ENCODE measurements around the gene ASB8.
"Not testable (repeated sequence)": the region's sequence is repeated elsewhere in the genome, so short reads cannot be mapped to it uniquely, and the experiment has no call there.

The ASB8 gene

DNA sequence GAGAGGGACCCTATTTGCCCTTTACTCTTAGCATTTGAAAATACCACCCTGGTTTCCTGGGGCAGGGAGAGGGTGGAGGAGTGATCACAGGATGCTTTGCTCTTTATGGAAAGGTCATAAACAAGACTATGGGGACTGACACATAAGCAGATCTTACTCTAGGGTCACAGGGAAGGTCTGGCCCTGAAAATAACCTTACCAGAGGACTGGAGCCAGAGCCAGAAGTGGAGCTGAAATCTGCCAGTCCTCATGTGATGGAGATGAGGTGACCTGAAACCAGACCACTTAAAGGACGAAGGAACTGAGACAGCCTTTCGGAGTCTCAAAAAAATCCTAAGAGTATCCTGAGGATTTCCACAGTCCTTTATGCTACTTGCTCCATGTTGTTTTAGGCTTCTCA is 25.8 kb downstream of the ASB8 start:
- no peak for DNase-seq

DNA sequence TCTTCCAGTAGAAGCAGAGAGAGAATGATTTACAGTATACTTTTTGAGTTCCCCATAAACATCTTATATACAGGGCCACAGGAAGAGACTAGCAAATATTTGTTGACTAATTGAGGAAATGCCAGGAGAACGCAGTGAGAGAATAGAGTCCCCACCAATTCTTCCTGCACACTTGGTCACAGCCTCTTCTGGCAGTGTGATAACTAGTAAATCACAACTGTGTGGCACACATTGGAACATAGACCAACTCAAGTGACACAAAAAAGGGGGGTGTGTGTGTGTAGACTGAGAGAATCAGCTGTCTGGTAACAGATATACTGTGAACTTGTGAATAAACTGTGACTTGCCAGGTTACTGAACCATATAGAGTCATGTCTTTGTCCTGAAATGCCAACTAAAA is 27.9 kb downstream of the ASB8 start:
- no peak for DNase-seq

DNA sequence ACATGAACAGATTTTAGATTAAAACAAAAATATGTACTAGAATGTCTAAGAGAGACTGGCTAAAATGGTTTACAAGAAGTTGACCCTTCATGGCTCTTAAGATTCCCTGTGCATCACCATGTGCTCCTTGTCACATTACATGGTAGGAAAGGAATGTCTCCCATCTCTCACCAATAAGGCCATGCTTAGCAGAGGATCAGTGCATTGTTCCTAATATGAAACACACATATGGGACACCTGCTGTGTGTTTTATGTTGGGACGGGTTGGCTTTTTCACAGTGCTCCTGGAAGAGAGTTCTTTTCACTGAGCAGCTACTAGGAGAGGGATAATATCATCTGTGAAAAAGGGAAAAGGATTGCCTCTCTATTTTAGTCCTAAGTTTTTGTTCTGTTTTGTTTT is 28.5 kb downstream of the ASB8 start:
- DNase-seq = no peak

DNA sequence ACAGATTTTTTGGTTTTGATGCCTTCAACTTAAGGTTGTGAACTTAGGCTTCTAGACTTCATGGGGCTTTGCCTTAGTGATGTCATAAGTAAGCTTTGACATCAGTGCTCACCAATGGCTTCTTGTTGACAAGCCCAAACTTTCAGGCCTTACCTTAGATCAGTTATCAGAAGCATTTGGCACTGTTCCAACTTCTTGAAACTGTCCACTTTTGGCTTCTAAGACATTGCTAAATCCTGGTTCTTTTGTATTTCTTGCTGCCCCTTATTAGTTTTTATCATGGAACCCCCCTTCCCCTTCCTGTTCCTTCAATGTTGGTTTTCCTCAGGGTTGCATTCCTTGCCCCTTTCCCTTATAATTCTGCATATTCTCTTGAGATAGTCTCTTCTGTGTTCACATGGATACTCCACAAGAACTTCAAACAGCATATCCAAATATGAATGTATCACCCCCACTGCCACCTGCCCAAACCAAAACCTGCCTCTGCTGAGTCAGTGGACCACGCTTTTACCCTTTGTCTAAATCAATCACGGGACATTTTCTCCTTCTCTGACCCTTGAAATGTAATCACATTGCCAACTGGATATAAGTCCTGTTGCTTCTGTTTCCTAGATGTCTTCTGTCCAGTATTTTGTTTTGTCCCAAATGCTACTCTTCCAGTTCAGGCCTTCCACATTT is 30.2 kb downstream of the ASB8 start:
- DNase-seq = peak; percentile 22

DNA sequence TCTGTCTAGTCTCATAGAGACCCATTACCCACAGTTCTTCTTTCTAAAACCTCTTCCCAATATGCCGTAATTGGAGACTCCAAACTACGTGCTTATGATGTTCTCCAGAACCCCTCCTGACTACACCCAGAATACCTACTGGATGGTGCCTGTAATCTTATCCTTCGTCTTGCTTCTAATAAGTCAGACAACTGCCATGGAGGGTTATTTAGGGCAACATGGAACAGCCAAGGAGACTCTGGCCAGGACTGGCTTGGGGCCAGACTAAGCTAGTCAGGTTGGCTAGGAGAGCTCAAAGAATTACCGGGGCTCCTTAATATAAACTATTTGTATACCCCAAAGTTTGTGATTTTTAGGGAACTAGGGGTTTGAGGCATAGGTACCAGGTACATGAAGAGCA is 31.3 kb downstream of the ASB8 start:
- no peak for DNase-seq

DNA sequence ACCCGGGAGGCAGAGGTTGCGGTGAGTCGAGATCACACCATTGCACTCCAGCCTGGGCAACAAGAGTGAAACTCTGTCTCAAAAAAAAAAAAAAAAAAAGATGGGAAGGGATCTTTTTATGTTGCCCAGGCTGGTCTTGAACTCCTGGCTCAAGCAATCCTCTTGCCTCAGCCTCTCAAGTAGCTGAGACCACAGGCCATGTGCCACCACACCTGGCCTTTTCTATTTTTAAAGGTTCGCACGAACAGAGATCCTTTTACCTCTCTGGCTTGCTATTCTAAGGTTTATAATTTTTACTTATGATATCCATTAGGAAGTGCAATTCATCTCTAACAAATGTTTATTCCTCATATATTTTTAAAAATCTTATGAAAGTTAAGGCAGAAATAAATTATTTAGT is 31.8 kb downstream of the ASB8 start:
- DNase-seq = not testable (repeated sequence)

DNA sequence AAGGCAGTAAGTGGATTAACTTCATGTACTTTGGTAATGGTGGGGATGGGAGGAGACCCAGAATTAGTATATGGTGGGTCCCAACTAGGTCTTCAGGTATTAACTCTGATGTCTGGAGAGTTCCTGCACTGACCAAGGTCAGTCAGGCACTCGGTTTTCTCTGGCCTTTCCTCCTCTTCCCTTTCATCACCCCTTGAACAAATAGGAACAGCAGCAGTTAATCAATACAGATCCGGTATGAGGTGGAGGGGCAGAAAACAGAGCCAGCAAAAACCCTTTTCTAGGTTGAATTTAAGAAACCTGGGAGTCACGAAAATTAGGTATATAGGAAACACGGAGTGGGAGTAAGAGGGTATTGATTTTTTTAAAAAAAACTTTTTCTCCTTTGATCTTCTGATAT is 34.1 kb downstream of the ASB8 start:
- DNase-seq = no peak

DNA sequence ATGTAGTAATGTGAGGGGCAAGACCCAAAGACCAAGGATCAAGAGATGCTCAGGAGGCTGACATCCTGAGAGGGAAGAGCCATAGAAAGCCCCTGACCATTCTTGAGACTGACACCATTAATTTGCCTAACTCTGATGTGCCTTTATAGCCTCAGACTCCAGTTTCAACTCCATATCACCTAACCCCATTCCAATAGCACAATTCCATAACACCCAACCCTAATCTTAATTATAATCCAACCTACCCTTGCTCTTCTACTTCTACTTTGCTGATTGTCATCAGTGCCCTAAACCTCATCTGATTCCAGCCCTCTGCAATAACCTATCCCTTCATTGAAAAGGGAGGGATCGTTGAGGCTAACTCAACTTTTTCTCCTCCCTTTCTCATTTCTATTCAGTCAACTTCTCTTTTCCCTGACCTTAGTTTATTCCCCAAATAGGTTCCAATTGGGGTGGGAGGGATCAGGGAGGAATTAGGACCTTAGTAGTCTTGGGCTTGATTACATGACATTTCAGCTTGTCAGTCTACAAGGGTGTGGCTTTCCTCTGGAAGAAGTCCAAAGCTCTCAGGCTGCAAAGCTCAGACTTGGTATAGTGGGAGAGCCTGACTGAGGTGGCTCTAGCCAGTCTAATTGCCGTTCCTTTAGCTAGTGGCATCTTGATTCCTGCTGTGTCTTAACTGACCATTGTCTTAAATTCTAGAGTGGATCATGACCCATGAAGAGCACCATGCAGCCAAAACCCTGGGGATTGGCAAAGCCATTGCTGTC is 35.1 kb downstream of the ASB8 start:
- DNase-seq = no peak

DNA sequence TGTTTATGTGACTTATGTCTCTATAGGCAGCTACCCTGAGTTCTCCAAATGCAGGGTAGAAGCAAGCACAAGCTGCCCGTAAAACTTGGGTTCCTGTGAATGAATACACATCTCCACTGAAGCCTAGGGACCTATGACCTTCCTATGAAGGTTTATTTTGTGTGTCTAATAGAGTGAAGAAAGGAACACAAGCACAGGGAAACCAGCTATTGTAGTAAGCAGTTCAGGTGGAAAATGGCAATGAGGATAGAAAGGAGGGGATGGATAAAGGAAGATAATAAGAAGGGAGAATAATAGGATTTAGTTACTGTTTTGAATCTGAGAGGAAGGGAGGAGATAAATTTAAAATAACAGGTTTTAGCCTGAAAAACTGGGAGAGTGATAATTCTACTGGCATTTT is 35.8 kb downstream of the ASB8 start:
- DNase-seq = no peak

DNA sequence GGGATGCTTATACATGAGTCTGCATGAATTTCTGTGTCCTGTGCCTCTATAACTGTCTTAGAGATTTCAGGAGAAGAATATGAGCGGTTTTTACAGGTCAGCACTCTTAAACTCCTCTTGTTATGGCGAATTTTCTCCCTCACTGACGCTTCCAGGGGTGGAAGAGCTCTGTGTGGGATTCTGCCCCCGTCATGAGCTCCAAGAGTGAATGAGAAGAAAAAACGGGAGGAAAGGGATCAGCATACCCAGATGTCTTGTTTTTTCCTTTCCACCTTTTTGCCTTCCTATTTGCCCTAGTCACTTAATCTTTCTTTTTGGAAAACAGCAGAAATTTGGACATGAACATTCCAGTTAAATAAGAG is 37.5 kb downstream of the ASB8 start:
- no peak for DNase-seq

DNA sequence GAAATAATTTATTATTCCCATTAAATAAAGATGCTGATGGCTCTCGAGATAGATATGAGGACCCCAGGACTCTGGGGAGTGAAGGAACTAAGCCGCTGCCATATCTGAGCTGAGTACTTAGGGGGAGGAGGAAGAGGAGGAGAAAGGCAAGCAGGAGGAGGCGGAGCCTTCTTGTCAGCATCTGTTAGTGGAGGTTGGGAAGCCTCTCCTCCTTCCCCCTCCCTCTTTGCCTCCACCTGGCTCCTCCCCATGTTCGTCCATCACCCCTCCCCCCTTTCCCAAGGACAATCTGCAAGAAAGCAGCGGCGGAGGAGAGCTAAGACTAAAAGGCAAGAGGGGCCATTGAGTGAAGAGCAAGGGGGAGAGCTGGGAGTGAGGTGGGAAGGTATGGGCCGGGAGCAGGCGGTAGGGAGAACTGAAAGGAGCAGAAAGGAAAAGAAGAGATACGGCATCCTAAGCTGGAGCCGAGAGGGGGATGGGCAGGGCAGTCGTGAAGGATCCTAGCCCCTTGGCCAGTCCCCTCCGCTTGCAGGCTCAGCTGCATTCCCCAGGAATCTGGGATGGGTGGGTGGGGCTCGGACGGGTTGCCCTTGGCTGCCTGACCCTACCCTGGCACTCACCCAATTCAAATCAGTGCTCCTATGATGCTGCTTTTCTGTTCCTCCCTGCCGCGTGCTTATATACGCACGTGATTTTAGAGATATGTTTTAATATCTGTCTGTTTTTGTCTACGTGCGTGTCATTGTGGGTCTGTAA is 38.1 kb downstream of the ASB8 start, which contains the start of gene PFKM:
Gene PFKM (plus strand): TSS at position 287 of the 756 bp plus-strand sequence. CDS start 3,411 bp downstream, outside the sequence.
- DNase-seq = peak; percentile 95

DNA sequence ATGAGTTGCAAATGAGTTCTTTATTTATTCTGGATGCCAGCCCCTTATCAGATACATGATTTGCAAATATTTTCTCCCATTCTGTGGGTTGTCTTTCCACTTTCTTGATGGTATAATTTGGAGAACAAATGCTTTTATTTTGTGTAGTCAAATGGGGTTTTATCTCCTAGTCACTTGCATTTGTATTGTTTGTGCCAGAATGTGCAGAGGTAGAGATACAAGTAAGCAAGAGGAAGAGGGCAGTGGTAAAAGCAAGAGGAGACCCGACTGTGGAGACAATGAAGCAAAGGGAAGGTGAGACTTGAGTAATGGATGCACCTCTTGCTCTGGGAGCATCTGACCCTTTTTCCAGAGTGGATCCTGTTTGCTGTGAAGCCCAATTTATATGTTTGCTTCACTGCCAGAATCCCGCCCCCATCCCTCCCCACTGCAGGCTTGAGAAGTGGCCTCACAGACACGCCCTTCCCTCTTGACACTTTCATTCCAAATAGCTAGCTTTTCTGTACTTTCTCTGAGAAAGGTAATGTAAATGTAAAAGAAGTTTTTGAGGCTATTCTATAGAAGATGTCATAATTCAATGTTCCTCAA is 38.9 kb downstream of the ASB8 start:
- peak; percentile 50 for DNase-seq

DNA sequence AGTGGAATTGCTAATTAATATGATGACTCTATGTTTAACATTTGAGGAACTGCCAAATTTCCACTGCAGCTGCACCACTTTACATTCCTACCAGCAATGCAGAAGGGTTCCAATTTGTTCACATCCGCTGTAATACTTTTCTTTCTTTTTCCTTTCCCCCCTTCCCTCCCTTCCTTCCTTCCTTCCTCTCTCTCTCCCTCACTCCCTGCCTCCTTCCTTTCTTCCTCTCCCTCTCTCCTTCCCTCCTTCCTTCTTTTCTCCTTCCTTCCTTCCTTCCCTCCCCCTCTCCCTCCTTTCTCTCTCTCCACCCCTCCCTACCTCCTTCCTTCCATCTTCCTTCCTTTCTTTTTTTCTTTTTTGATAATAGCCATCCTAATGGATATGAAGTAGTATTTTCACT is 41.4 kb downstream of the ASB8 start:
- DNase-seq = no peak

DNA sequence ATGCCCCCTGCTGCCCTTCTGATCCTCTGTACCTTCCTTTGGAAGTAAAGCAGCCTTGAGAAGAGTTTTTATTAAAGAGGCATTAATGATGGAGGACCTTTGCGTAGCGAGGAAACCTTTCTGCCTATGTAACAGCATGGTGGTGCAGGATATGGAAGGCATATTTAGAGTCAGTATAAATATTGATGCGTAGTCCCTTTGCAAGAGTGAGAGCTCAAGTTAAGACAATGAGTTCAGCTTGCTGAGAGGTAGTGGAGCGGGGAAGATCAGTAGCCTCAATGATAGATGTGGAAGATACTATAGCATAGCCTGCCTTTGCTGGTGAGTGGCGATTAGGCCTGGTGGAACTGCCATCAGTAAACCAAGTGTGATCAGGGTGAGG is 46.0 kb downstream of the ASB8 start:
- not testable (repeated sequence) for DNase-seq

DNA sequence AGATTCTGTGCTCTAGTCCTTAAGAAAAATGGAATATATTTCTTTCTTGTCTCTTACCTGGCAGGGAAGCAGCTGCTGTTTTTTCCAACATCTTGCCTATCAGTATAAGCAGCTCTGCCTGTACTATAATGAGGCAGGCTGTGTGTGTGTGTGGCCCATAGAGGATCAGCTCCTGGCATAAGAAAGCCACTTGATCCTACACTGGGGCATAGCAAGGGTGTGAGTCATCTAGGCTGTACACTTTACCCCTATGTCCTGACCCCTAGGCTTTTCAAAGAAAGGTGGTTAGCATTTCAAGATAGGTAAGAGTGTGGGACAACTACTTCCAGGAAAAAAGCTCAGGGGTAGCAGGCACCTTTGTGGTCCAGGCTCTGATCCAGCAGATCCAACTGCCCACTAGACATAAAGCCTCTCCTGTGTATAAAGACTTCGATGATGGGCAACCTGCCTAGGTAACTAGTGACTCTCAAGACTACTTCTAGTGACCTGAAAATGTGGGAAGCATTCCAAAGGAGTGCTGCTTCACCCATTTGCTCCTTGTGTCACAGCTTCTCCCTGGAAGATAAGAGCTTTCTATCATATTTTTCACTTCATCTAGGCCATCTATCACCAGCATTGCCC is 46.5 kb downstream of the ASB8 start:
- peak; percentile 17 for DNase-seq

DNA sequence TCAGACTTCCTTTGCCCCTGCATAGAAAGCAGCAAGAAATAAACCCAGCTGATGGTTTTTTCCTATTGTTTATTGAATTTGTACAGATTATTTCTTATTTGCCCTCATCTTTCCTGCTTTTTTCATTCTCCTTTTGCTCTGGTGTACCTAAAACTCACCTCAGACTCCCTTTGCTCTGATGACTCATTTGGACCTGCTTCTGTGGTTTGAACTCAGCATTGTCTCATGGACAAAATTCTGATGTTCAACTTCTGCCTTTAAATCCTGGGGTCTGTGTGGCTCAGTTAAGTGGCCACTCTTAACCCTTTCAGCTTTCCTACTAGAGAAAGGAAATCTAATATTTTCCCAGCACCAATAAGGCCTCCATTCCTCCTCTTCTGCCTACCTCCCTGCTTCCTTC is 47.9 kb downstream of the ASB8 start:
- no peak for DNase-seq

DNA sequence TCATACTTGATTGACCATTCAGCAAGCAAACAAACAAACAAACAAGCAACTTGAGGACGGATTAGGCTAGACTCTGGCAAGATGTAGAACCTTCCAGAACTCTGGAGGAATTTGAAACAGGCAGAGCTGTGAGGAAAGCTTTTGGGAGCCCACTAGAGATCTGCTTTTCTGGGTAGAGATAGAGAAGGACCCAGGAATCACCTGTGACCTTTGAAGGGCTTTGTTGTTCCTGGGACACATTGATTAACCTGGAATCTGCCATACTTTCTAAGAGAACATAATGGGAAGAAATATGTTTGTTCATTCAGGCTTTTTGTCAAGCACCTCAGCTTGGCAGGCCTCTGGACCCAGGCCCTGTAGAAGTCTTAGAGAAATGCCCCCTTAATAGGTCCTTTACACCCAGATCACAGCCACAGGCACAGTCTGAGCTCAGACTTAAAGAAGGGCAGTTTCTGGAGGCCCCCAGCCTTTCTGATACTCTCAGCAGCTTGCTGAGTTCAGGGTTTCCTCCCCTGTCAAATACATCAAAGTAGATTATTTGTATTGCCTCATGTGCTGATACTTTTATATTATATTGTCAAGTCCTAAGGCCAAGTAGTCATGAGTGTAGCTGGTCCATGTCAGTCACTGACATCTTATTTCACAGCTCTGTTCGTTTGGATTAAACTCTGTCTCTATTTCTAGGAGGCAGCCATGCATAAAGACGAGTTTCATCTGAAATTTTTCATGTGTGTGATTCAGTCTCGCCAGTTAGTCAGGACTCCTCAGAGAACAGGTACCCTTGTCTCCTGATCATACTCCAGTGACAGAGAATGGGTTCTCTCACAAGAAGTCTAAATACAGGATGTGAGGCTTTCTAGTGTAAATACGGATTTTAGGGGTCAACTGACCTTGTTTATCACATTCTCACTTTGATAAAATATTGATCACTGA is 50.4 kb downstream of the ASB8 start:
- peak; percentile 38 for DNase-seq

DNA sequence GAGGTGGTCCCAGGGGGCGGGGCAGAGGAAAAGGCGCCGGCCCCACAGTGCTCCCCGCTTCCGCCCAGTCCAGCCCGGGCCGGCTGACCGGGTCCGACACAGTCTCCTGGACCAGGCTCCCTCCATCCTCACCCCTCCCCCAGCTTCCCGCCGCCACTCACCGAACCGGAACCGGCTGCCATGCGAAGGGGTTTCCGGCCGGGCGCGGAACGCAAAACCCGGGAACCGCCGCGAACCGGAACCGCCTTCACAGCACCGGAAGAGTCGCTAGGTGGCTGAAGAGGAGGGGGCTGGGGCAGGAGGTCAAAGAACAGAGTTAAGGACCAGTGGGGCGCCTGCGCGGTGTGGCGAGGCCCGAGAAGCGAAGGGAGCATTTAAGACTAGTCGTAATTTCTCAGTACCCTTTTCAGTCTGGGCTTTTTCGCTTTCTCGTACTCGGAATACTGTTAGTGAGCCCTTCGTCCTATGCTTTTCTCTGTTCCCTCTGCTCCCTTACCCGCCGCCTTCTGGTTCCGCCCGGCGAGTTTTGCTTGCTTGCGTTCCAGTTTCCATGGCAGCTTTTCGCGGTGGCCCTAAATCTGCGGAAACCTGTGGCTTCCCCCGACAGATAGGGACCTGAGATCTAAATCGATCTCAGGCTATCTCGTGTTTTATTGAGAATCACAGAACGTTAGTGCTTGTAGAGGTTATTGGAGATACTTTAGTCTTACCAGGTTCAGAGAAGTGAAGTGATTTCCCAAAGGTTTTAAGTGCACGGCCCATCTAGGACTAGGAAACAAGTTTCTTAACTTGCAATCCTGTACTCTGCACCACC is 51.2 kb downstream of the ASB8 start, which contains the start of gene SENP1:
Gene SENP1 (minus strand): TSS at position 213 of the 814 bp plus-strand sequence. CDS start 4,607 bp downstream, outside the sequence.
- DNase-seq = peak; percentile 99

DNA sequence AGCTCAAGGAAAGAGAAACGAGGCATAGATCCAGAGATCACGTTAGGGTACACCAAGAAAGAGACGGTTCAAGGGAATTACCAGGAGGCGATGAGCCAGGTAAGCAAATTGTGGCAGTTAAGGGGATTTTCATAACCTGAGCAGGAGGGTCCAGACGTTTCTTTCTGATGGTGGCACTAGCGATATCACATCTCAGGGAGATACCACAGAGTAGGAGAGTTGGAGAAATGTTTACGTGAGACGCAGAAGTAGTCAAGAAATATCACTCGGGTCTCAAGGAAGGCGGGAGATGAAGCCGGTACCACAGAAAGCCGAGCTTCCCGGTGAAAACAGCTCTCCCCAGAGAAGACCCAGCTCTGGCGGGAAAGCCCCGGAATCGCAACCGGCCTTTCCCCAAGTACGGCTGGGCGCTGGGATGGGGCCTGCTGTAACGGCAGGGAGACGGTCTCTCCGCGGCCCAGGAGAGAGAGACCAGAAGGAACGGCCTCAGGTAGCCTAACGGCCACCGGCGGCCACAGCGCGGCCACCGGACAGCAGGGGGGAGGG is 51.9 kb downstream of the ASB8 start:
- peak; percentile 93 for DNase-seq

DNA sequence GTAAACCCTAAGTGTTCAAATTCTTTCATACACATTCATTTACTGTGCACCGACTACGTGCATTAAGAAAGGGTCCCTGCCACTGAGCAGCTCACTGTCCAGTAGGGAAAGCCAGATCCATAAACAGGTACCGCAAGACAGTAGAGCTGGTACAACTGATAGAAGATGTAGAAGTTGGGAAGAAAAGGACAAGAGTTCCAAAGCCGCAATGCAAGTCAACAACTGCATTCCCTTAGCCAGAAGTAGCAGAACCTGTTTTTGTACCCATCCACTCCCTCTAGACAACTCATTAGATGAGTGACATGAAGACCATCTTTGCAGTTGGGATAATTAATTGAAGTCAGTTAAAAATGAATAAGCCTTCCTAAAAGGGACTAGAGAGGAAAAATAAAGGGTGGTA is 52.8 kb downstream of the ASB8 start:
- DNase-seq = peak; percentile 53
